Pancreas (tissue), 10 donors: Measurements from ENCODE around the gene COG6. TPM values are rescaled to one million over a fixed set of nuclear protein-coding genes. Genes with fewer than 3 reads are reported as not detected.

Experiments
- ATAC-seq, 4 donors: fragments of 200-7000 bp; cut with Tn5 transposase; one replicate each; pipeline versions ENCODE4 v1.8.0 to v1.9.1; 2020; ENCODE audit warnings: mild to moderate bottlenecking in 4 of 4, moderate library complexity in 4 of 4
- DNase-seq, 6 donors: peaks; one replicate each; pipeline ENCODE4 v3.0.0-alpha.2; 2020
- FAIRE-seq: peaks from 2 replicates; lab custom pipeline; 2012; peaks lifted over from hg19 to GRCh38; lab: Jason Lieb, UNC
- H3K27ac ChIP-seq, 4 donors: fragments of 200-600 bp; sonication (generic); 1 replicate in 3 of 4; 2 replicates in 1 of 4; pipeline versions ENCODE4 v1.5.0 to v1.8.0; 2020
- H3K27me3 ChIP-seq, 4 donors: fragments of 200-600 bp; one replicate each; pipeline ENCODE4 v1.8.0; 2021
- H3K36me3 ChIP-seq, 3 donors: fragments of 200-600 bp; sonication (generic) in 1 of 3; one replicate each; pipeline versions ENCODE4 v1.5.0 to v1.8.0; 2020 to 2021
- H3K4me1 ChIP-seq, 3 donors: fragments of 200-600 bp; one replicate each; pipeline ENCODE4 v1.8.0; 2021
- H3K4me3 ChIP-seq, 4 donors: fragments of 200-600 bp; sonication (generic) in 2 of 4; one replicate each; pipeline versions ENCODE4 v1.5.0 to v1.8.0; 2020 to 2021
- H3K9me3 ChIP-seq, 4 donors: fragments of 200-600 bp; one replicate each; pipeline ENCODE4 v1.8.0; 2021
- CTCF ChIP-seq, 4 donors: fragments of 200-600 bp; sonication (generic) in 3 of 4; IDR thresholded peaks; one replicate each; pipeline versions ENCODE4 v1.5.0 to v1.8.0; 2021; ENCODE audit warnings: antibody characterized with exemption in 4 of 4
- WGBS, 2 donors: extraction: QIAGEN DNeasy Blood & Tissue Kit; methylation state at CpG; one replicate each; pipeline ENCODE4 v1.1.7; 2013; 5-methylcytosine and 5-hydroxymethylcytosine counted together
- intact Hi-C, 3 donors: fragments of 100-400 bp; cut with DNase I; formaldehyde crosslinking; loops; one replicate each; pipeline versions ENCODE4 v1.11.1 to v1.14.2; 2022
- polyA plus RNA-seq, 2 donors: library from polyadenylated mRNA; stranded (reverse); fragments of 200-250 nt; gene quantifications; one replicate each; pipeline ENCODE4 v1.2.3, GENCODE V29; 2013
- total RNA-seq, 6 donors: library from RNA; stranded (reverse); fragmentation: NEBNext Ultra II Directional in 4 of 6; extraction: Animal tissue kit (Norgen Biotek cat#: 25700) in 4 of 6; gene quantifications; one replicate each; pipeline versions ENCODE4 v1.2.1 to v1.2.4, GENCODE V29; 2021 to 2023
- donor health status: healthy with polysubstance abuse.
- donor health status: DM: no; HTN: no; CAD: no; lungs with moderate emphysema.
- donor health status: DM: no; HTN: no; CAD: no.
- donor health status: control.
- donor health status: control.
- donor health status: Bipolar disorder and iron deficiency.
- donor health status: DM: yes; HTN: yes; CAD: no.
- donor health status: DM: no; HTN: no; CAD: no.
- donor health status: DM: no; HTN: no; CAD: no.
- donor health status: DM: yes; HTN: yes; CAD: no.

The COG6 gene
- total and polyA plus RNA-seq, 8 donors: 6.7 to 30.7 (median 25.9) TPM

GRCh38 chr13:39692660-39693438 lies 37.4 kb downstream of the COG6 start:
- FAIRE-seq (peak; percentile 9), DNase-seq (no peak), ATAC-seq (no peak)
- 76 to 77% methylated on average over 4 of the region's 4 CpGs for WGBS, 2 donors
- no peaks in the 10 kb centered on the region for H3K9me3 ChIP-seq
- peaks cover 0 to 6% (median 0%) of the 10 kb centered on the region in 3 donors for H3K36me3 ChIP-seq
- intact Hi-C loops: no loop called here
- H3K4me3 ChIP-seq: no peak overlapping the region
- TF ChIP-seq CTCF (IDR thresholded peaks at IDR 0.05): no peak
- no peaks in the 10 kb centered on the region for H3K4me1 ChIP-seq
- H3K27ac ChIP-seq: no peak overlapping the region
- H3K27me3 ChIP-seq: no peaks in the 10 kb centered on the region

DNA sequence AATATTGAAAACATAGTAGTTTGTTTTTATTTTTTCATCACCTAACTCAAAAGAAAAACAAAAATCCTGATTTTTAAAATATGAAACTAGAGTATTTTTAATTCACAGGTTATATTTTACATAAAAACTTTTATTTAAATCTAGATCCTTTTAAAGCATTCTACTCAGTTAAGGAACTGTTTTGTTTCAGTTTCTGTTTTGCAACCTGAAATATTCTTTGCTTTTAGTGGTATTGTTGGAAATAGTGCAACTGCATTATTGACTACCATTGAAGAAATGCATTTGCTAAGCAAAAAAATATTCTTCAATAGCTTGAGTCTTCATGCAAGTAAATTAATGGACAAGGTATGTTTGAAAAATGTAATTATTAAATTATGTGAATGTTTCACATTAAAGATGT lies 43.8 kb downstream of the COG6 start:
- FAIRE-seq (peak; percentile 81), ATAC-seq (no peak)
- no peak for TF ChIP-seq CTCF (IDR thresholded peaks at IDR 0.05)

DNA sequence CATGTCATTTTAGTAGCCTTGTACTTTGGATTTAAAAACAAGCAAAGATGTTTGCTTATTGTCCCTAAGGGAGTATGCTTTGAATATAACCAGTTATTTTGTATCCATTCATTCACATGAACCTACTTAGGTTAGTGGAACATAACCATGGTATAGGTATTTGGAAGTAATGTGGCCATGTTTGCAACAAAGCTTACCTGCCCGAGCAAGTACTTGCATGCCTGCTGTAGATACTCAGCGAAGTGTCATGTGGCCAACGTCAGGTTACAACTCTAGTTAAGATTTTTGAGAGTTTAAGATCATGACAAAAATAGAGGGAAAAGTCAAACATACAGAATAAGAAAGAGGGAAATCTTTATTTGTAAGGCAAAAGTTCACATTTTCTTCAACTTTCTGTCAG lies 57.2 kb downstream of the COG6 start:
- FAIRE-seq: no peak
- no peak for DNase-seq
- WGBS, 2 donors: 97 to 98% methylated on average over 3 of the region's 3 CpGs
- no peaks in the 10 kb centered on the region for H3K4me1 ChIP-seq
- H3K27ac ChIP-seq: no peak overlapping the region
- no peaks in the 10 kb centered on the region for H3K27me3 ChIP-seq
- intact Hi-C loops: no loop called here
- H3K9me3 ChIP-seq: no peaks in the 10 kb centered on the region
- no peak for TF ChIP-seq CTCF (IDR thresholded peaks at IDR 0.05)
- no peak for ATAC-seq
- no peaks in the 10 kb centered on the region for H3K36me3 ChIP-seq
- no peak overlapping the region for H3K4me3 ChIP-seq

More for the DNA sequence above, 43.8 kb downstream of the COG6 start:
- Histone ChIP-seq H3K36me3 (no peaks in the 10 kb centered on the region), H3K27ac (no peak overlapping the region), H3K27me3 (peaks cover 0 to 3% (median 0%) of the 10 kb centered on the region in 4 donors), H3K9me3 (no peaks in the 10 kb centered on the region), H3K4me1 (no peaks in the 10 kb centered on the region), H3K4me3 (no peak overlapping the region)
- intact Hi-C loops: no loop called here
- no peak for DNase-seq

DNA sequence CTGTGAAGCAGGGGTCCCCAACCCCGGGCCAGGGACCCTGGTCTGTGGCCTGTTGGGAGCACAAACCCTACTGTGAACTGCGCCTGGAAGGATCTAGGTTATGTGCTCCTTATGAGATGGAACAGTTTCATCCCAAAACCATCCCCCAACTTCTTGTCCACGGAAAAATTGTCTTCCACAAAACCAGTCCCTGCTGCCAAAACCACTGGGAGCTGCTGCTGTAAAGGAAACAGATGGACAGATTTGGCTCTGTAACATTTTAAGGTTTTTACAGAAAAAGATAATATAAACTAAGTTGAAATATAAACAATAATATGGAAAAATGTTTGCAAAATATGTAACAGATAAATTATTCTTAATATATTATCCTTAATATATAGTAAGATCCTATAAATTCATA lies 73.7 kb downstream of the COG6 start:
- Histone ChIP-seq H3K36me3 (peaks cover 0 to 17% (median 5%) of the 10 kb centered on the region in 3 donors), H3K4me1 (peaks cover 0 to 5% (median 0%) of the 10 kb centered on the region in 3 donors), H3K27me3 (no peaks in the 10 kb centered on the region), H3K4me3 (no peak overlapping the region), H3K27ac (no peak overlapping the region), H3K9me3 (no peaks in the 10 kb centered on the region)
- FAIRE-seq (peak; percentile 51), ATAC-seq (no peak), DNase-seq (no peak)
- 74 to 88% methylated on average over 3 of the region's 3 CpGs for WGBS, 2 donors
- no peak for TF ChIP-seq CTCF (IDR thresholded peaks at IDR 0.05)
- intact Hi-C loops: no loop called here

GRCh38 chr13:39734952-39735351 lies 79.5 kb downstream of the COG6 start:
- no peak overlapping the region for H3K27ac ChIP-seq
- no peak for TF ChIP-seq CTCF (IDR thresholded peaks at IDR 0.05)

More at GRCh38 chr13:39734952-39735351, 79.5 kb downstream of the COG6 start:
- Histone ChIP-seq H3K4me3 (no peak overlapping the region), H3K36me3 (peaks cover 0 to 31% (median 5%) of the 10 kb centered on the region in 3 donors), H3K27me3 (no peaks in the 10 kb centered on the region), H3K9me3 (no peaks in the 10 kb centered on the region), H3K4me1 (peaks cover 0 to 2% (median 0%) of the 10 kb centered on the region in 3 donors)
- intact Hi-C loops: no loop called here
- FAIRE-seq (no peak), DNase-seq (no peak), ATAC-seq (no peak)
